Body of pancreas (tissue), 4 donors: ENCODE measurements around the gene LMOD2.

Experiments
- POLR2A ChIP-seq, 3 donors: fragments of 450-650 bp; IDR thresholded peaks; one replicate each; pipeline ENCODE4 v1.6.1; 2016; ENCODE audit warnings: antibody characterized with exemption in 3 of 3, mild to moderate bottlenecking in 2 of 3
- TF ChIP-seq, protein P1 (sequence below), 7 experiments: fragments of 450-650 bp in 4 of 7; fragments of 200-600 bp in 3 of 7; sonication (generic) in 3 of 7; IDR thresholded peaks; one replicate each; pipeline ENCODE4 v1.5.1; 2016 to 2019; ENCODE audit warnings: antibody characterized with exemption in 7 of 7

DNA sequence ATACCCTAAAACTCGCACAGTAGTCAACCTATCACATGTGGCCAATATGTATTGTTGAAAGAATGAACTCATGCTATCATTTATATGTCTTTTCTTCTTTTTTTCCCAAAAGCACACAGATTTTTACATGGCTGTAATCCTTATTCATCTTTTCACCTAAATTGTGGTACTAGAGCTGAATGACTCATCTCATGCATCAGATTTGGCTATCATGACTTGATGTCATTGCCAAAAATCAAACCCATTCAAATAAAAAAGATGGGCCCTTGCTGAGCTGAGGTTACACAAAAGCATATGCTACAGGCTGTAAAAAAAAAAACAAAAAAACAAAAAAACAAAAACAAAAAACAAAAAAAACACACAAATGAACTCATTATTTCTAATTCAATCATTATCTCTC, 3.3 kb upstream of the LMOD2 start:
- TF ChIP-seq, protein P1, sequence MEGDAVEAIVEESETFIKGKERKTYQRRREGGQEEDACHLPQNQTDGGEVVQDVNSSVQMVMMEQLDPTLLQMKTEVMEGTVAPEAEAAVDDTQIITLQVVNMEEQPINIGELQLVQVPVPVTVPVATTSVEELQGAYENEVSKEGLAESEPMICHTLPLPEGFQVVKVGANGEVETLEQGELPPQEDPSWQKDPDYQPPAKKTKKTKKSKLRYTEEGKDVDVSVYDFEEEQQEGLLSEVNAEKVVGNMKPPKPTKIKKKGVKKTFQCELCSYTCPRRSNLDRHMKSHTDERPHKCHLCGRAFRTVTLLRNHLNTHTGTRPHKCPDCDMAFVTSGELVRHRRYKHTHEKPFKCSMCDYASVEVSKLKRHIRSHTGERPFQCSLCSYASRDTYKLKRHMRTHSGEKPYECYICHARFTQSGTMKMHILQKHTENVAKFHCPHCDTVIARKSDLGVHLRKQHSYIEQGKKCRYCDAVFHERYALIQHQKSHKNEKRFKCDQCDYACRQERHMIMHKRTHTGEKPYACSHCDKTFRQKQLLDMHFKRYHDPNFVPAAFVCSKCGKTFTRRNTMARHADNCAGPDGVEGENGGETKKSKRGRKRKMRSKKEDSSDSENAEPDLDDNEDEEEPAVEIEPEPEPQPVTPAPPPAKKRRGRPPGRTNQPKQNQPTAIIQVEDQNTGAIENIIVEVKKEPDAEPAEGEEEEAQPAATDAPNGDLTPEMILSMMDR (IDR thresholded peaks at IDR 0.05), result no peak
- no peak for TF ChIP-seq POLR2A (IDR thresholded peaks at IDR 0.05)
